NCI-H345 (cell line): Measurements from ENCODE around the gene RHBDL3.
A peak's percentile ranks its signal among the peaks of the same experiment; 100 is the strongest.
"Not testable (repeated sequence)": the region's sequence is repeated elsewhere in the genome, so short reads cannot be mapped to it uniquely, and the experiment has no call there.

Experiments used
- DNase-seq: peaks from one replicate; lab custom pipeline; 2025; lab: John Stamatoyannopoulos, UW

Gene RHBDL3

GRCh38 chr17:32323811-32324491 is 58.3 kb downstream of the RHBDL3 start:
- DNase-seq: no peak

GRCh38 chr17:32327911-32328310 is 62.3 kb downstream of the RHBDL3 start:
- no peak for DNase-seq

GRCh38 chr17:32330147-32330546 is 64.5 kb downstream of the RHBDL3 start:
- DNase-seq: no peak

GRCh38 chr17:32331243-32332040 is 65.8 kb downstream of the RHBDL3 start:
- DNase-seq: no peak

- no peak for DNase-seq
Measured at GRCh38 chr17:32333187-32333586, 67.6 kb downstream of the RHBDL3 start.

GRCh38 chr17:32335046-32335445 is 69.4 kb downstream of the RHBDL3 start:
- DNase-seq: no peak

- DNase-seq: no peak
Measured at GRCh38 chr17:32335687-32336086, 70.1 kb downstream of the RHBDL3 start.

- DNase-seq: peak; percentile 32
Measured at GRCh38 chr17:32341141-32341856, 75.7 kb downstream of the RHBDL3 start.

GRCh38 chr17:32341857-32342602 is 76.4 kb downstream of the RHBDL3 start, which contains the start of gene C17orf75:
TSS of gene C17orf75 (minus strand) at chr17:32342173. CDS start at chr17:32342139, 34 bp downstream.
- DNase-seq: peak; percentile 83

GRCh38 chr17:32342603-32343325 is 77.1 kb downstream of the RHBDL3 start:
- DNase-seq: no peak

- no peak for DNase-seq
Measured at GRCh38 chr17:32345951-32346600, 80.4 kb downstream of the RHBDL3 start.

GRCh38 chr17:32348483-32348800 is 82.8 kb downstream of the RHBDL3 start:
- DNase-seq: no peak

- DNase-seq: no peak
Measured at GRCh38 chr17:32349503-32349853, 83.8 kb downstream of the RHBDL3 start.

- DNase-seq: peak; percentile 98
Measured at GRCh38 chr17:32349854-32350665, 84.4 kb downstream of the RHBDL3 start, which contains the start of gene ZNF207. TSS of gene ZNF207 (plus strand) at chr17:32350157. CDS start at chr17:32350286, 129 bp downstream.

- peak; percentile 56 for DNase-seq
Measured at GRCh38 chr17:32350666-32351418, 85.2 kb downstream of the RHBDL3 start.

GRCh38 chr17:32352734-32353133 is 87.1 kb downstream of the RHBDL3 start:
- DNase-seq: not testable (repeated sequence)

- DNase-seq: no peak
Measured at GRCh38 chr17:32355649-32356377, 90.2 kb downstream of the RHBDL3 start.

- no peak for DNase-seq
Measured at GRCh38 chr17:32356378-32356743, 90.7 kb downstream of the RHBDL3 start.

GRCh38 chr17:32356750-32357149 is 91.1 kb downstream of the RHBDL3 start:
- no peak for DNase-seq
